Epithelial cell of prostate (primary cell): ENCODE data around the gene CYP8B1.

Source experiments
- DNase-seq: peaks from one replicate; pipeline ENCODE4 v3.0.0-alpha.2; 2011; ENCODE audit warnings: low read depth, low spot score
- H3K27ac ChIP-seq: fragments of 450-650 bp; 2 replicates; pipeline ENCODE4 v1.5.1; 2017; ENCODE audit warnings: mild to moderate bottlenecking

The CYP8B1 gene

GRCh38 chr3:42855219-42855546 lies 20.5 kb downstream of the CYP8B1 start:
- DNase-seq, result no peak
- H3K27ac ChIP-seq, result no peak overlapping the region

DNA sequence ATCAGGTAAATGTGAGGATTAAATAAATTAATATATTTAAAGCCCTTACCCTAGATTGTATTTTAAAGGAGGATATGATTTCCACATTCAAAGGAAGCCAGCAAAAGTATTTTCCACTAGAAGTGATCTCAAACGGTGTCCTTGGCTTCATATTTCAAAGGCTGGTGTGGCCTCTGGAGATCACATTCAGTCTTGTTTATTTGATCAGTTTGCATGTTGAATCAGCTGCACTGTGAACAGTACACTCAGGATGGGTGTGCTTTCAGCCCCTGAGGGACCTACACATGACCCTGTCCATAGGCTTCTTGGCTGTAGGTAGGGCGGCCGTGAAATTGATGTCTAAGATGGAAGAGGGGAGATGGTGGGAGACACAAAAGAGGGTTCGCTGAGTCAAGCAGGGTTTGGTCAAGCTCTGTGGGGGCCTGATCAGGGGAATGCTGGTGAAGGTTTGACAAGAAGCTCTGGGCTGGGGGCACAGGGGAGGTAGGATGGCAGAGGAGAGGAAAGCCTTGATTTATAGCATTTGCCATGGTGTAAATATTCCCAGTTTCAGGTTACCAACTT lies 21.9 kb downstream of the CYP8B1 start:
- DNase-seq, result no peak
- H3K27ac ChIP-seq, result no peak overlapping the region

DNA sequence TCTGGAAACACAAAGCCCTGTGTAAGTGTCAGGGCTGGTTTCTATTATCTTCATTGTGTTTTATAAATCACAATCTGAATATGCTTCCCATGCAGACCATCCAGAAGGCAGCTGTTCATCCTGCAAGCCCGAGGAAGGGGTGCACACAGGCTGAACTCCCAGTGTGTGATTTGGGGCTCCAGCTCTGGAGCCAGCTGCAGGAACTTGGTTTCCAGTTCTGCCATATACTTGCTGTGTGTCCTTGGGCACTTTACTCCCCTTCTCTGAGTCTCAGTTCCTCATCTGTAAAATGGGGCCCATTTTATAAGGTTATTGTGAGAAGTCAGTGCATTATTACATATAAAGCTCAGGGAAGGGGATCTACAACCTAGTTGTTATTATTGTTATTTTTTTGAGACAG lies 22.6 kb downstream of the CYP8B1 start:
- no peak for DNase-seq
- no peak overlapping the region for H3K27ac ChIP-seq

- no peak for DNase-seq
- no peak overlapping the region for H3K27ac ChIP-seq
These were observed 23.2 kb downstream of the CYP8B1 start for GRCh38 chr3:42852441-42852840.

DNA sequence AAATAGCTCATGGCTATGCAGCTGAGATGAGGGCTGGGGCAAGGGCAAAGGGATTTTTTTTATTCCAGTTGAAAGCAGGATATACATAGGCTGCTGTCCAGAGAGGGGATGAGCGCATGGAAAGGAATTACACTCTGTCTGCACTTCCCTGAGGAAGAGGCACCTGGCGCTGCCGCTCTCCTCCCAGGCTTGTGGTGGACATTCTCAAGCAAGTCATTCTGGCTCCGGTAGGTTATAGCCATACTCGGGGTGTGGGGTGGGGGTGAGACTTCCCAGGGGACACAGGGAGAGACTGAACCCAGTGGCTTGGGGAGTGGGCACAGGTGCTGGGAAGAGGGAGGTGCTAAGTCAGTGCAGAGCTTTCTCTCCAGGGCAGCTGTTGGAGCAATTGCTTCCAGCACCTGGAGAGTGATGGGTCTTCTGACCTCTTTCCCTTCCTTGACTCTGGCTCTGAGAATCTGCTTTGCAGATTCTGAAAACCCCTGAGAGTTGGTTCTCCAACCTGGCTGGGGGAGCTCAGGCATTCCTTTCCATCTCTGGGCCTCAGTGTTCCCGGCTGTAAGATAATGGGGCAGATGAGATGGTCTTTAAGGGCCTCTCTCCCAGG lies 24.3 kb downstream of the CYP8B1 start:
- H3K27ac ChIP-seq, result no peak overlapping the region
- no peak for DNase-seq

DNA sequence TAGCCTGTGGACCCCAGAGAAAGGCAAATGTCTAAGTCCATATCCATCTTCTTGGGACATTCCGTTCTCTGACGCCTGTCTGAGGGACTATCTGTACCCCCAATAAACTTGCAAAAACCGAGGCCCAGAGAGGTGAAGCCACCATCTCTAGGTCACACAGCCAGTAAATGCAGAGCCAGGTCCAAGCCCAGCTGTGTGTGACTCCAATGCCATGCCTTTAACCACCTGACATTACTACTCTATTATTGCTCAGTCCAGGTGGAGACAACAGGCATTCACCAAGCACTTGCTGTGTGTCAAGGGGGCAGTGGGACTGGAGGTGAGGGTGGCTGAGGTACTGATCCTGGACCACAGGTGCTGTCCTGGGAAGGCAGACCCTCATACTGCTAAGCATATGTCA lies 25.4 kb downstream of the CYP8B1 start:
- DNase-seq, result no peak
- no peak overlapping the region for H3K27ac ChIP-seq

- DNase-seq, result no peak
- no peak overlapping the region for H3K27ac ChIP-seq
These were observed 26.7 kb downstream of the CYP8B1 start for GRCh38 chr3:42849017-42849416.

DNA sequence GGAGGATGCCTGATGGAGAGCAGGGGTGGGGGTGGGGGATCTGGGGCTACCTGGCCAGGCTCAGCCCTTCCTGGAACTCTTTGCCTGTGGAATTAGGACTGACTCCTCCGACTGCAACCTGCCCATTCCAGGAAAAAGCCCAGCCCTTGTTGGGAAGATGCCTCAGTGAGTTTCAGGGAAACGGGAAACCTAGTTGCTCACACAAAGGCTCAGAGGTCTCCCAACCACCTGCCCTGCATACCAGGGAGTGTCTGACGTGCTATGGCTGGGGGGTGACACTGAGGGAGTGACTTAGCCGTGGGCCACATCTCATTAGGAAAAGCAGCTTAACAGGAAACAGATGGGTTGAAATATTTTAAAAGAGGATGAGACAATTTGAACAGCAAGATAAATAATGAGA lies 27.9 kb downstream of the CYP8B1 start:
- DNase-seq, result no peak
- H3K27ac ChIP-seq, result no peak overlapping the region

DNA sequence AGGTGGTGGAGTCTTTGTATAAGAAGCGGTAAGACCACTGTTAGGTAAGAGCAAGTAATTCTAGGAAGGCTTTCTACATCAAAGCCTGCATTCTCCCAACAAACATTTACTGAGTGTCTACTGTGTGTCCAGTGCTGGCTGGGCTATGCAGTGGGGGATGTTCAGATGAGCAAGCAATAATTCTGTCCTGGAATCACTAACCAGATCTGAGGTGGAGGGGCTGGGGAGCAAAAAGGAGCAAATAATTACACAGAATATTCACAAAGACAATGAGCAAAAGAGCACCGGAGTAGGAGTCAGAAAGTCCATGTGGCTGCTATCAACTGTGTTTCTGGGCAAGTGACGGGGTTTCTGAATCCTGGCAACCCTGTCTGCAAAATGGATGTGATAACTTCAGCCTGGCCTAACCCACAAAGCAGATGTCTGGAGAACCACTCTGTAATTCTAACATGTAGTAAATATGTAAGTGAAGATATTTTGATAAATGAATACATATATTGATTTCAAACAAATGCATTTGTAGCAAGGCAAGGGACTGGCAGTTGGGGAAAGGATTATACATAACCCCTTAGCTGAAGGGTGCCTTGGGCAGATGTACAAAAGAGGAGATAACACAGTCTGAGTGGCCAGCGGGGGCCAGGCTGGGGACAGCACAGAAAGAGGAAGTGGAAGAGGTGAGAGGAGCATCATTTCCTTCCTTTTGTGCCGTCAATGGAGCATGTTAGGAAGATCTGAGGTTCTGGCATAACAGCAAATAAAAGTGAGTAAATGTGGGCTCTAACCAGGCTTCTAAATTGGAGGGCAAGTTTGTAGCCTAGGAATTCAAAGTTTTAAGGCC lies 28.8 kb downstream of the CYP8B1 start:
- H3K27ac ChIP-seq, result no peak overlapping the region
- DNase-seq, result no peak

DNA sequence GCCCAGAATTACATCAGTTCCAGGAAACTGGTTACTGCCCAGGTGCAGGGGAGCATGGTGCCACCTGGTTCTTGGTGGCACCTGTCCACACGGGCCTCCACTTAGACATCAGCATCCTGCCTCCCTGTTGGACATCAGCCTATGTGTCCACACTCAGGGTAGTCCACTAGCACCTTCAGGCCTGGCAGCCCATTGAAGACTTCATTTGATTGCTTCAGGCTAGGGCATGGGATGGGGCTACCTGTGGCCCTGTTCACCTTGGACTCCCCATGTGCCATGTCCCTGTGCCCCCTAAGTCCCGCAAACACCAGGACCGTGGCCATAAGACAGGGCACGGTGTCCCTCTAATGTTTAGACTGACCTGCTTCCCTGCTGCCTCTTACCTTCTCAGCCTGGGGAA lies 30.9 kb downstream of the CYP8B1 start:
- no peak for DNase-seq
- no peak overlapping the region for H3K27ac ChIP-seq

- H3K27ac ChIP-seq, result no peak overlapping the region
- no peak for DNase-seq
These were observed 31.3 kb downstream of the CYP8B1 start for GRCh38 chr3:42844412-42844713.

GRCh38 chr3:42843713-42844411 lies 31.8 kb downstream of the CYP8B1 start:
- DNase-seq, result no peak
- no peak overlapping the region for H3K27ac ChIP-seq

GRCh38 chr3:42841332-42841731 lies 34.3 kb downstream of the CYP8B1 start:
- no peak overlapping the region for H3K27ac ChIP-seq
- DNase-seq, result no peak

DNA sequence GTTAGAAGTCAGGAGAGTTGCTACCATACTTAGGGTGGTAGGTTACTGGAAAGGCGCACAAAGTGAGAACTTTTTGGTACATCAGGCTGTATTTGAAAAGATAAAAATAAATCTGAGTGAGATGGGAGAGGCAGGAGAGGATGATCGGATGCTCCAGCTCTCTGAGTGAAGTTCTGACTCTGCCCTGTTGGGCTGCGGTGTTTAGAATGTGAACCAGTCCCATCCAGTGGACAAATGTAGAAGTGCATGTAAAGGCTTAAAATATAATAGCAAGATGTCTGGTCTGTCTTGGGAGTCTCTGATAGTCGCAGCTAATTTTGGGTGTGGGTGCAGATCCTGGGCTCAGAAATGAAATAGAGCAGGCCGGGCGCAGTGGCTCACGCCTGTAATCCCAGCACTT lies 36.1 kb downstream of the CYP8B1 start:
- DNase-seq, result no peak
- no peak overlapping the region for H3K27ac ChIP-seq

DNA sequence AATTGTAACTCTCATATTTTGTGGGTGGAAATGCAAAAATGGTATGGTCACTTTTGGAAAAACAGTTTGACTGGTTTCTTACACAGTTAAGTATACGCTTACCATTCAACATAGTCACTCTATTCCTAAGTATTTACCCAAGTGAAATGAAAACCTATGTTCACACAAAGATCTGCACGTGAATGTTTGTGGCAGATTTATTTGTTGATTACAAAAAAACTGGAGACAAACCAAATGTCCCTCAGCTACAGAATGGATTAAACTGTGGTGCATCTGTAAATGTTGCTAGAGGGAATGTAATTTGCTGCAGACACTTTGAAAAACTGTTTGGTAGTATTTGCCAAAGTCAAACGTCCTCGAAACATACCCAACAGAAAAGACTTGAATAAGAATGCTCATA lies 37.1 kb downstream of the CYP8B1 start:
- no peak overlapping the region for H3K27ac ChIP-seq
- DNase-seq, result no peak

DNA sequence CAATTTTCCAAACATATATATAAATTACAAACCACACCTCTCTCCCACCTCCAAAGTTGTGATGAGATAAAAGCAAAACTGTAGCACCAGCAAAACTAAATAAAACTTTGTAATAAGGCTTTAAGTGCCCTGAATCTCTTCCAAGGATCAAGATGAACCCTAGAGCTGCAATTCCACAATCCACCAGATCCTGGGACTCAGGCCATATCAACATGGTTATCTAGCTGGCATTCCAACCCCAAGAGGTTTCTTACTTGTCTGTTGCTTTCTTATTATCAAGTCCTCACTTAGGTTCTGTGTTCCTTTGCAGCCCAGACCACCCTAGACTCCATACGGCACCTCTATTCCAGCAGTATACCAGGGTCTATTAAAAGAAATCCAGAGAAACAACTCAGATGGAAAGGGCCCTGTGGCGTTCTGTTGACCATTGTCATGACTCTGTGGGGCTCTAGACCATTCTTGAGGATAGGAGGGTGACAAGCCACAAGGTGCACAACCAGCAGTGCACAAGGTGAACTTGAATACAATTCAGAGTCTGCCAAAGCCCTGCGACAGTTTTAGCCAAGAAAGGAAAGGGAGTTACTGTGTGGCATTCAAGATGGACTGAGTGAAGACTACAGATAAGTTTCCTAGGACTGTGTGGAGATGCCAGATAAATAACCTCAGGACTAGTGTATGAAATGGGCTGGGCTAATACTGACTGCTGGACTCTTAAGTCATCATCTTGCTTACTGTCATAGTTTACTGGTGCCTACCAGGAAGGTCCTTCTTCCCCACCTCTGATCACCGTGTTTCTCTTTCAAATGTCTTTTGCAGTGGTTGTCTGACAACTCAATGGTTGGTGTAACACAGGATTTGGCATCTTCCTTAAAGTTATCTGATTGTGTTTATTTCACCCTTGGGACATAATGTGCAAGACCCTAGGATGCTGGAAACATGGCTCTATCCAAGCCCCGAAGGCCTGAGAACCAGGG lies 39.2 kb downstream of the CYP8B1 start:
- no peak overlapping the region for H3K27ac ChIP-seq
- DNase-seq, result no peak

- DNase-seq, result no peak
- no peak overlapping the region for H3K27ac ChIP-seq
These were observed 44.4 kb downstream of the CYP8B1 start for GRCh38 chr3:42831321-42831713.

DNA sequence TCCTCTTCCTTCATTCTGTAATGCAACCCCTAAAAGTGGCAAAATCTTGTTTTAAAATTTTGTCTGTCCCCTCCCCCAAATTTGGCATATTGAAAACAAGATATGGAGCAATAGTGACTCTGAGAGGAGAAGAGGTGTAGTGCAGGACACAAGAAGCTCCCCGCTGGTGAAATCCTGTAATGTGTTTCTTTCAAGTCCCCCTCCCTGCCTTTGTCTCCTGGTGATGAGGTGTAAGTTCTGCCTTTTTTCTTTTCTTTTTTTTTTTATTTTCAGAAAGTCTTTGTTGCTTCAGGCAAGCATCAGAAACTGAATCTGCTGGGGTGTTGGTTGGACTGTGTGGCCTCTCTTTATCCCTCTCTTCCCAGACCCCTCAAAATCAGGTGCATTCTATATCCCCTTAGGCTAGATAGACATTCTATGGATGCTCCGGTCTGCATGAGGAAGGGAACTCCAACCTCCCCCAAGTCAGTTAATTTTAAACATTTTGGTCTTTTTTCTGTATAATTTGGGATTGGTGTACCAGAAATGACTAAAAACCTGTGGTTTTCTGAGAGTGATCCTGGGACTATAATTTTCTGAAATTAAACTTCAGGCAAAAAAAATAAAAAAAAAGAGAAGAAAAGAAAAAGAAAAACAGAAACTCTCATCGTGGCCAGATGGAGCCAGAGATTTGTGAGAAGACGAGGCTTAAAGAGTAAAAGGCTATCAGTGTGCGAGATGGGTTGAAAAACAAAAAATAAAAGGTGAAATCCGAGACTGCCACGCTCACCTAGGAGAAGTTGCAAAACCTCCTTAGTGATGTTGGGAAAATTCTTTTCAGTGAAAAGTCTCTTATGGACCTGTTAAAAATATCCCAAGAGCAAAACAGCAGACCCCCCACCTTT lies 45.0 kb downstream of the CYP8B1 start:
- no peak overlapping the region for H3K27ac ChIP-seq
- no peak for DNase-seq
